IPS-11a (cell line): ENCODE results near the gene PBX1.

Experiments
- H3K4me3 ChIP-seq: one replicate; pipeline ENCODE4 v1.5.1; 2013; ENCODE audit warnings: low read depth, low read length, control low read depth

PBX1 gene

DNA sequence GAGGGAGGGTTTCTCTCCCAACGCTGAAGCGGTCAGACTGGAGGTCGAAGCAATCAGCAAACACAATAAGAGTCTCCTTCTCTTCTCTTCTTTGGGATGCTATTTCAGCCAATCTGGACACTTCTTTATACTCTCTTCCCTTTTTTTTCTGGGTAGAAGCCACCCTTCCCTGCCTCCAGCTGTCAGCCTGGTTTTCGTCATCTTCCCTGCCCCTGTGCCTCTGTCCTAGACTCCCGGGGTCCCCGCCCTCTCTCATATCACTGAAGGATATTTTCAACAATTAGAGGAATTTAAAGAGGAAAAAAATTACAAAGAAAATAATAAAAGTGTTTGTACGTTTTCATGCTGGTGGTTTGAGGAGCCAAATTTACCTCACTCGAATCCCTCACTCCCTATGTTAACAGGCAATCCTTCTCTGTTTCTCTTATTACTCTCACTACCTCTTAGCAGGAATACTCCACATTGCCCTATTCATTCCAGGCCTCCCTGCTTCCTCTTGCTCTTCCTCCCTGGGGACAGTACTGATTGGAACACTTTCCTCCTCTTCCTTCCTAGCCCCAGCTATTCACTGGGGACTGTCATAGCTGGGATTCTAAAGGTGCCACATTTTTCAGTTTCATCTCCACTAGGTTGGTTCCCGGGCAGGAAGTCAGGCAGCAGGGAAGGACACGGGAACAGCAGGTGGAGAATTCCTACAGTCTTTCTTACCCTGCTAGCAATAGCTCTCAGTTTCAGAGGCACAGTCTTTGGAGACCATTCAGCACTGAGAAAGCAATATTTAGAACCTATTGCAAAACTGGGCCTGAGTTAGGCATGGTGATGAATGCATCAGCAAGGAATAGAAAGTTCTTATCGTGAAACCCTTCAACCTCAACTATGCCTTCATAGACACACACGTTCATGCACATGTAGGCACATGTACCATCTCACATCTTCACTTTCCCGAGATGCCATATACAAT is 288.0 kb downstream of the PBX1 start:
- H3K4me3 ChIP-seq, result no peak overlapping the region

- H3K4me3 ChIP-seq, result no peak overlapping the region
Observed at GRCh38 chr1:164853146-164853545, 294.2 kb downstream of the PBX1 start.

GRCh38 chr1:164855716-164856329 is 296.8 kb downstream of the PBX1 start:
- H3K4me3 ChIP-seq, result no peak overlapping the region

- no peak overlapping the region for H3K4me3 ChIP-seq
Observed at GRCh38 chr1:164856381-164856780, 297.4 kb downstream of the PBX1 start.

DNA sequence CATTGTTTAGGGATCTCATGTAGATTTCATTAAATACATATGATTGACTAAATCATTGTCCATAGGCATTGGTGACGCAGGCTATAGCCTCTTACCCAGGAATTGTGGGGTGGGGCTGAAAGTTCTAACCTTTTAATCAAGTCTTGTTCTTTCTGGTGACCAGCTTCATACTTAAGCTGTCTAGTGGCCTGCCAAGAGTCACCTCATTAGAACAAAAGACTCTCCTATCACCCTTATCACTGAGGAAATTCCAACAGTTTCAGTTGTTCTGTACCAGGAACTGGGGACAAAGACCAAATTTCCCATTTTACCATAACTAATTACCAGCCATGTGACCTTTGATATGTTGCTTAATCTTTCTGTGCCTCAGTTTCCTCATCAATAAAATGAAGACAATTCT is 298.5 kb downstream of the PBX1 start:
- H3K4me3 ChIP-seq, result no peak overlapping the region

DNA sequence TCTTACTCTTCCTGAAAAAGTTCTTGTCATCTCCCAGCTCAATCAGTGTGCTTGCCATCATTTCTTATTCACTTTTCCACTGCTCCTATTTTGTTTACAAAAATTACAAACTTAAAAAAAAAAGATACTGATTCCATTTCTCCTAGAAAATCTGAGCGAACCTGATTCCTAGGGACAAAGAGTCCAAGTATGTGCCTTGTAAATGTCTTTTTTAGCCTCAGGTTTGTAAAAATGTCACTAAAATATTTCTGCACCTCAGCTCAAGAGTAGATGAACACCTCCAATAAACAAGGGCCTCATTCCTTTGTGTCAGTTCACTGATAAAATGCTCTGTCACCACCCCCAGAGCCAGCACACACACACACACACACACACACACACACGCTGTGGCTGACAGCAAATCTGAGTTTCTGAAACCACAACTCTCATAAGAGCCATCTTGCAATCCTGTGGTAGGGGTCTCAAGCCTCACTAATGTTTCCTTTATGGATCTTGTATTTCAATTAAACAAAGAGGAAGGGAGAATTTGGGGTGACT is 299.2 kb downstream of the PBX1 start:
- H3K4me3 ChIP-seq, result no peak overlapping the region

DNA sequence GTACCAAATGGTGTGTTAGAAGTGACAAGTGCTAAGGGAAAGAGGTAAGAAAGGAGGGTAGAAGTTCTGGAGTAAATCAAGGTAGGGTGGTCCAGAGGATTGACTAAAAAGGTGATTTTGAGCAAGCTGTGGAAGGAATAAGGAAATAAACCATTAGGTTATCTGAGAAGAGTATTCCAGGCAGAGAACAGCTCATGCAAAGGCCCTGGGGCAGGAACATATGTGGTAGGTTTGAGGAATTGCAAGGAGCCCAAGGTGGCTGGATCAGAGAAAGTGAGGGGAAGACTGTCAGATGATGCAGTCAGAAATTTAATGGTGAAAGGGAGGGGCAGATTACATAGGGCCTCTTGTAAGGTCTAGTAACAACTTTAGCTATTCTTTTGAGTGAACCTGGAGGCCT is 302.6 kb downstream of the PBX1 start:
- H3K4me3 ChIP-seq, result no peak overlapping the region

DNA sequence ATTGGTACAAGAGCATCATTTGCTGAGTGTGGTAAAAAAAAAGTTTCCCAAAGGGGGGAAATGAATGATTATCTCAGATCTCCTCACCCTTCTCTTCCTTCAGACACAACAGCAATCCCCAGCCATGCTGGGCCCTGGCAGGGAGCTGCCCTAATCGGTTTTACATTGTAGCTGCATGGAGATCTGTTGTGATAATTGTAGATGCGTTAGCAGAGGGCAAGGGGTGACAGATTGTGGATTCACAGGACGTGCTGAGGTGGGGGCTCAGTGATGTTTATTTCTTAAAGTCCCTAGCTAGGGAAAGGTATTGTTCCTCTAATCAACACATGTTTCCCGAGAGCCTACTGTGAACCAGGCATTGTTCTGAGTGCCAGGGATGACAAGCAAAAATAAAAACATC is 304.1 kb downstream of the PBX1 start:
- no peak overlapping the region for H3K4me3 ChIP-seq

DNA sequence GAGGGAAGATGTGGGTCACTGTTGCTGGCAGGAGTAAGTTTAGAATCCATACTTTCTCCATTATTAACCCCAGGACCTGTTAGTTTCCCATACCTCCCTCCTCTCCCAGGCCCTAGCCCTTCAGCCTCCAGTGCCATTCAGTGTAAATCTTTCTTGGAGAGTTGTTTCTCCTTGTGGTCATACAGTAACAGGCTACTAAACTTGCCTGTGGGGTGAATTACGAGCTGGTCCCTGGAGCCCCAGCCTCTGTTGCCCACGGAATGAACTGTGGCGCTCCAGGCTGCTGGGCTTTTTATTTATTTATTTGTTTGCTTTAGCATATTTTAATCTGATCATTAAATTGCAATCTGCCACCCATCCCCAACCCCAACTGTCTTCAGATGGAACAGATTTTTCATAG is 305.2 kb downstream of the PBX1 start:
- no peak overlapping the region for H3K4me3 ChIP-seq

GRCh38 chr1:164865385-164865784 is 306.4 kb downstream of the PBX1 start:
- H3K4me3 ChIP-seq, result no peak overlapping the region

DNA sequence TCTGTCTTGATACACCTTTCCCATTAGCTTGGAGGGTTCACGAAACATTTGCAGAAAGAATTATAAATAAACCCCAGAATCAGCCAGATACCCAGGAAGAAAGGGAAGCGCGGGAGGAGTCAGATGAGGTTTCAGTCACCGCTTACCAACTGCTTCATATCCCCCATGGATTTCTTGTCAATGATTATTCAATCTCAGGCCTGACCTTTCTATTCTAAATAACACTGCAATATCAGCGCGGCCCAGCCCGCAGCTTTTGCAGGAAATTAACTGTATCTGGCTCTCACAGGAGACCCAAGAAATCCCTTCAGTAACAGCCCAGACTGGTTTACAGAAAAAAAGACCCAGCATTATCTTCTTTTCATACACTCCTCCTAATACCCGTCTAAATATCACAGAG is 308.6 kb downstream of the PBX1 start:
- no peak overlapping the region for H3K4me3 ChIP-seq

- H3K4me3 ChIP-seq, result no peak overlapping the region
Observed at GRCh38 chr1:164868990-164869389, 310.0 kb downstream of the PBX1 start.

DNA sequence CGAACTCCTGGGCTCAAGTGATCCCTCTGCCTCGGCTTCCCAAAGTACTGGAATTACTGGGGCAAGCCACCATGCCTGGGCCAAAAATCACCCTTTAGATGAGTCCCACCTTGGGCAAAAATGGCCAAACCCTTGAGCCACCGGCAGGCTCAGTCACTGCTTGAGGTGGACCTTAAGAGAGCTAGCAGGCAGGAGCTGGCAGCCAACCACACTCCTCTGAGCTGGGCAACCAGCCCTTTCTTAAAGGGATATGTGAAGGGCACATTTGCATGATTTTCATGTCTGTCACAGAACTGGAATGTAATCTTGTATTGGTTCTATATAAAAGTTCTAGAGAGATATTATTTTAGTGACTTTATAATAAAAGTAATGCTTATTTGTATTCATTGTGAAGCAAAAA is 316.5 kb downstream of the PBX1 start:
- no peak overlapping the region for H3K4me3 ChIP-seq

GRCh38 chr1:164876398-164877116 is 317.6 kb downstream of the PBX1 start:
- no peak overlapping the region for H3K4me3 ChIP-seq

GRCh38 chr1:164880199-164880598 is 321.2 kb downstream of the PBX1 start:
- no peak overlapping the region for H3K4me3 ChIP-seq

GRCh38 chr1:164880644-164881043 is 321.7 kb downstream of the PBX1 start:
- H3K4me3 ChIP-seq, result no peak overlapping the region

GRCh38 chr1:164885311-164885710 is 326.3 kb downstream of the PBX1 start:
- no peak overlapping the region for H3K4me3 ChIP-seq

DNA sequence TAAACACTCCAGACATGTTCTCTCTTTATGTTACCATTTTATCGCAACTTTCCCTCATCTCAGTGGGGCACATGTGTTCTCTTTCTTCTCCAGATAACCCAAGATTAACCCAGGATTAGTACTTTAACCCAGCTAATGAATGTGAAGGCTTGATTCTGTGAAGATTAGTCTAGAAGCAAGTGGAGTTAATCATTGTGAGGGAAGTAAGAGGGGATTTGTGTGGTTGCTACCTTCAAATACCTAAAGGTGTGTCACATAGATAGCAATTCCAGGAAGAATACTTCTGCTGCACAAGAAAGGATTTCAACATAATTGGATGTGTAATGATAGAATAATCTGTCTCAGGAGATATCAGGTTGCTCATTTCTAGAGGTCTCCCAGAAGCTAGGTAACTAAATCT is 327.1 kb downstream of the PBX1 start:
- H3K4me3 ChIP-seq, result no peak overlapping the region

GRCh38 chr1:164891615-164892014 is 332.6 kb downstream of the PBX1 start:
- H3K4me3 ChIP-seq, result no peak overlapping the region

GRCh38 chr1:164895026-164895912 is 336.3 kb downstream of the PBX1 start:
- H3K4me3 ChIP-seq, result no peak overlapping the region
